GM12878 (cell line): ENCODE measurements around the gene SMAD1. TPM values are rescaled to one million over a fixed set of nuclear protein-coding genes. Genes with fewer than 3 reads are reported as not detected.

ENCODE experiments used
- ATAC-seq: fragments of 200-7000 bp; cut with Tn5 transposase; 3 replicates; pipeline ENCODE4 v1.9.1; 2020; ENCODE audit warnings: mild to moderate bottlenecking, moderate library complexity
- BruUV-seq: library from RNA; stranded (reverse); fragments of 400-500 nt; replicated peaks from 2 replicates; lab custom pipeline; 2021; lab: Mats Ljungman, UMichigan
- CTCF ChIA-PET: fragments of 300-600 bp; sonication (Branson Sonifier 250); formaldehyde crosslinking; extraction: SDS; loops from one replicate; lab custom pipeline; 2021; ENCODE audit warnings: inconsistent platforms; lab: Yijun Ruan, JAX
- POLR2A ChIA-PET: fragments of 350-600 bp; formaldehyde crosslinking; extraction: SDS; loops from one replicate; lab custom pipeline; 2021; ENCODE audit warnings: inconsistent platforms; lab: Charles Lee
- RAD21 ChIA-PET: fragments of 300-600 bp; sonication (Branson Sonifier 250); formaldehyde crosslinking; loops from one replicate; lab custom pipeline; 2023; ENCODE audit warnings: antibody characterized with exemption; ENCODE audit not compliant: unreplicated experiment; lab: Charles Lee
- SMC1A ChIA-PET: fragments of 300-600 bp; sonication (Branson Sonifier 250); formaldehyde crosslinking; loops from one replicate; lab custom pipeline; 2023; ENCODE audit not compliant: unreplicated experiment, uncharacterized antibody; lab: Charles Lee
- DNase-seq: peaks from one replicate; pipeline ENCODE4 v3.0.0-alpha.2; 2011; ENCODE audit warnings: low read depth, low spot score
- FAIRE-seq: peaks from 3 replicates; lab custom pipeline; 2011; peaks lifted over from hg19 to GRCh38; lab: Jason Lieb, UNC
- H2AFZ ChIP-seq: 2 replicates; pipeline ENCODE4 v1.6.0; 2011; ENCODE audit warnings: low read depth, low read length, control low read depth; ENCODE audit not compliant: control insufficient read depth
- H3K27ac ChIP-seq: 2 replicates; pipeline ENCODE4 v1.5.1; 2011; ENCODE audit warnings: control low read depth; ENCODE audit not compliant: control insufficient read depth, insufficient read depth
- H3K27me3 ChIP-seq, 2 experiments: replicated peaks in 1 of 2; 2 replicates each; pipeline versions ENCODE4 v1.6.0 to v1.6.1; 2011; ENCODE audit warnings: low read length in 1 of 2; ENCODE audit not compliant: control insufficient read depth in 2 of 2, insufficient read depth in 2 of 2
- H3K36me3 ChIP-seq, 2 experiments: 2 replicates each; pipeline ENCODE4 v1.5.1; 2011; ENCODE audit warnings: low read length in 1 of 2; ENCODE audit not compliant: control insufficient read depth in 2 of 2, insufficient read depth in 2 of 2
- H3K4me1 ChIP-seq: 2 replicates; pipeline ENCODE4 v1.6.1; 2011; ENCODE audit warnings: mild to moderate bottlenecking, low read length, moderate library complexity, mixed read lengths; ENCODE audit not compliant: control insufficient read depth, insufficient read depth
- H3K4me2 ChIP-seq: 2 replicates; pipeline ENCODE4 v1.6.0; 2011; ENCODE audit warnings: control low read depth; ENCODE audit not compliant: control insufficient read depth, insufficient read depth
- H3K4me3 ChIP-seq: fragments of 200-600 bp; sonication (generic); 2 replicates; pipeline ENCODE4 v1.5.1; 2016
- H3K79me2 ChIP-seq: 2 replicates; pipeline ENCODE4 v1.6.0; 2011; ENCODE audit warnings: low read length; ENCODE audit not compliant: control insufficient read depth, insufficient read depth
- H3K9ac ChIP-seq: 2 replicates; pipeline ENCODE4 v1.8.0; 2011; ENCODE audit warnings: low read length, control low read depth, mixed read lengths; ENCODE audit not compliant: control insufficient read depth, insufficient read depth
- H3K9me3 ChIP-seq: replicated peaks from 3 replicates; pipeline ENCODE4 v1.5.1; 2011; ENCODE audit warnings: mild to moderate bottlenecking, low read length; ENCODE audit not compliant: control insufficient read depth, insufficient read depth
- H4K20me1 ChIP-seq: 2 replicates; pipeline ENCODE4 v1.6.0; 2011; ENCODE audit not compliant: control insufficient read depth, insufficient read depth
- CHD1 ChIP-seq: IDR thresholded peaks from 2 replicates; pipeline ENCODE4 v1.6.1; 2012; ENCODE audit warnings: low read depth, low read length, improper control_type of control experiment
- ESRRA ChIP-seq: IDR thresholded peaks from 2 replicates; pipeline ENCODE4 v1.6.1; 2012; ENCODE audit warnings: mild to moderate bottlenecking, low read length, improper control_type of control experiment
- GATAD2B ChIP-seq: fragments of 450-650 bp; conservative IDR thresholded peaks from 2 replicates; pipeline ENCODE4 v1.6.1; 2017; ENCODE audit warnings: low read depth, mild to moderate bottlenecking, moderate library complexity
- IRF4 ChIP-seq: IDR thresholded peaks from 2 replicates; pipeline ENCODE4 v1.6.1; 2011; ENCODE audit warnings: low read depth, low read length
- KAT2A ChIP-seq: conservative IDR thresholded peaks from 2 replicates; pipeline ENCODE4 v1.6.1; 2011; ENCODE audit warnings: low read depth, low read length; ENCODE audit not compliant: control insufficient read depth
- NKRF ChIP-seq: fragments of 450-650 bp; conservative IDR thresholded peaks from 2 replicates; pipeline ENCODE4 v1.6.1; 2017; ENCODE audit warnings: mild to moderate bottlenecking, moderate library complexity
- NR2F1 ChIP-seq: fragments of 450-650 bp; conservative IDR thresholded peaks from 2 replicates; pipeline ENCODE4 v1.6.1; 2017; ENCODE audit warnings: mild to moderate bottlenecking
- SMARCA5 ChIP-seq: fragments of 450-650 bp; IDR thresholded peaks from 2 replicates; pipeline ENCODE4 v1.6.1; 2017; ENCODE audit warnings: mild to moderate bottlenecking
- SREBF2 ChIP-seq: IDR thresholded peaks from 2 replicates; pipeline ENCODE4 v1.6.1; 2012; ENCODE audit warnings: mild to moderate bottlenecking, low read length
- STAT1 ChIP-seq: fragments of 450-650 bp; conservative IDR thresholded peaks from 2 replicates; pipeline ENCODE4 v1.6.1; 2014; ENCODE audit warnings: antibody characterized with exemption, mild to moderate bottlenecking
- YBX1 ChIP-seq: fragments of 450-650 bp; IDR thresholded peaks from 2 replicates; pipeline ENCODE4 v1.6.1; 2016; ENCODE audit warnings: antibody characterized with exemption
- ZBTB40 ChIP-seq: fragments of 450-650 bp; IDR thresholded peaks from 2 replicates; pipeline ENCODE4 v1.6.1; 2016; ENCODE audit warnings: mild to moderate bottlenecking, moderate library complexity, borderline replicate concordance
- ZNF384 ChIP-seq: IDR thresholded peaks from 2 replicates; pipeline ENCODE4 v1.6.1; 2012; ENCODE audit warnings: low read depth, mild to moderate bottlenecking, low read length, improper control_type of control experiment, borderline replicate concordance
- WGBS: methylation state at CpG from one replicate; pipeline ENCODE4 v1.1.6; 2016; ENCODE audit warnings: low lambda C conversion rate; ENCODE audit not compliant: insufficient replicate concordance, insufficient coverage; ENCODE audit errors: missing lambda C conversion rate; 5-methylcytosine and 5-hydroxymethylcytosine counted together
- in situ Hi-C: fragments of 300-500 bp; cut with MboI; formaldehyde crosslinking; loops from 9 replicates; pipeline ENCODE4 v1.14.3; 2018; ENCODE audit warnings: mixed read lengths
- intact Hi-C: fragments of 100-400 bp; cut with micrococcal nuclease; formaldehyde crosslinking; loops from one replicate; pipeline ENCODE4 v1.14.2; 2022; ENCODE audit not compliant: unreplicated experiment
- polyA plus RNA-seq, 11 experiments: library from polyadenylated mRNA; depleted of rRNA in 4 of 11; unstranded in 6 of 11; stranded (reverse) in 5 of 11; fragments of >200 nt; fragmentation: Nextera tagmentation in 4 of 11; fragmentation: Illumina TruSeq in 1 of 11; extraction: Ambion mirVana in 4 of 11; extraction: Trizol in 1 of 11; gene quantifications; 1 replicate in 1 of 11; 2 replicates in 10 of 11; pipeline versions ENCODE4 v1.2.1 to v1.2.3, GENCODE V29; 2011 to 2016; ENCODE audit warnings: inconsistent platforms in 2 of 11, missing spikeins in 2 of 11, low read depth in 1 of 11
- total RNA-seq, 4 experiments: library from RNA; depleted of rRNA in 3 of 4; stranded (reverse); fragments of >200 nt in 3 of 4; fragmentation: Illumina TruSeq in 1 of 4; extraction: Trizol in 1 of 4; gene quantifications; 2 replicates each; pipeline versions ENCODE4 v1.2.1 to v1.2.3, GENCODE V29; 2013 to 2021
- TF ChIP-seq, protein P1 (sequence below): fragments of 450-650 bp; formaldehyde crosslinking; IDR thresholded peaks from 2 replicates; pipeline ENCODE4 v1.4.0; 2020; ENCODE audit warnings: mild to moderate bottlenecking, moderate library complexity

Gene SMAD1
- total and polyA plus RNA-seq, 10 of the 15 experiments (the other 5 are each of a cell fraction or from before 2014, with no cell fraction given), result 0.29 to 17.5 (median 13.6) TPM

GRCh38 chr4:145437466-145437865 lies 44.2 kb upstream of the SMAD1 start:
- no peaks in the 10 kb centered on the region for H3K27me3 ChIP-seq
- DNase-seq (no peak), ATAC-seq (no peak), FAIRE-seq (no peak)
- H3K9ac ChIP-seq, result no peak overlapping the region
- 2% methylated on average over 2 of the region's 2 CpGs for WGBS
- no peaks in the 10 kb centered on the region for H4K20me1 ChIP-seq
- RAD21 ChIA-PET, result interaction anchor here (0.5 kb wide), 1 partner anchor 253 kb away, joined by 4 read pairs; no protein-coding TSS in a partner anchor
- intact Hi-C loops (no loop called here), in situ Hi-C loops (no loop called here)
- H3K79me2 ChIP-seq, result no peaks in the 10 kb centered on the region
- no peaks in the 10 kb centered on the region for H3K4me1 ChIP-seq
- no TSS peak for BruUV-seq
- SMC1A ChIA-PET, result interaction anchor here (0.9 to 1.0 kb wide), 2 partner anchors 9 to 158 kb away, joined by 3 to 4 read pairs; no protein-coding TSS in a partner anchor
- H3K27ac ChIP-seq, result no peak overlapping the region
- H2AFZ ChIP-seq, result no peak overlapping the region
- H3K4me3 ChIP-seq, result no peak overlapping the region
- CTCF ChIA-PET, result interaction anchor here (1.2 kb wide), 1 partner anchor 127 kb away, joined by 3 read pairs; no protein-coding TSS in a partner anchor
- H3K9me3 ChIP-seq, result peaks cover 2% of the 10 kb centered on the region; the same call in 1 of the 3 replicates
- TF ChIP-seq, protein P1, sequence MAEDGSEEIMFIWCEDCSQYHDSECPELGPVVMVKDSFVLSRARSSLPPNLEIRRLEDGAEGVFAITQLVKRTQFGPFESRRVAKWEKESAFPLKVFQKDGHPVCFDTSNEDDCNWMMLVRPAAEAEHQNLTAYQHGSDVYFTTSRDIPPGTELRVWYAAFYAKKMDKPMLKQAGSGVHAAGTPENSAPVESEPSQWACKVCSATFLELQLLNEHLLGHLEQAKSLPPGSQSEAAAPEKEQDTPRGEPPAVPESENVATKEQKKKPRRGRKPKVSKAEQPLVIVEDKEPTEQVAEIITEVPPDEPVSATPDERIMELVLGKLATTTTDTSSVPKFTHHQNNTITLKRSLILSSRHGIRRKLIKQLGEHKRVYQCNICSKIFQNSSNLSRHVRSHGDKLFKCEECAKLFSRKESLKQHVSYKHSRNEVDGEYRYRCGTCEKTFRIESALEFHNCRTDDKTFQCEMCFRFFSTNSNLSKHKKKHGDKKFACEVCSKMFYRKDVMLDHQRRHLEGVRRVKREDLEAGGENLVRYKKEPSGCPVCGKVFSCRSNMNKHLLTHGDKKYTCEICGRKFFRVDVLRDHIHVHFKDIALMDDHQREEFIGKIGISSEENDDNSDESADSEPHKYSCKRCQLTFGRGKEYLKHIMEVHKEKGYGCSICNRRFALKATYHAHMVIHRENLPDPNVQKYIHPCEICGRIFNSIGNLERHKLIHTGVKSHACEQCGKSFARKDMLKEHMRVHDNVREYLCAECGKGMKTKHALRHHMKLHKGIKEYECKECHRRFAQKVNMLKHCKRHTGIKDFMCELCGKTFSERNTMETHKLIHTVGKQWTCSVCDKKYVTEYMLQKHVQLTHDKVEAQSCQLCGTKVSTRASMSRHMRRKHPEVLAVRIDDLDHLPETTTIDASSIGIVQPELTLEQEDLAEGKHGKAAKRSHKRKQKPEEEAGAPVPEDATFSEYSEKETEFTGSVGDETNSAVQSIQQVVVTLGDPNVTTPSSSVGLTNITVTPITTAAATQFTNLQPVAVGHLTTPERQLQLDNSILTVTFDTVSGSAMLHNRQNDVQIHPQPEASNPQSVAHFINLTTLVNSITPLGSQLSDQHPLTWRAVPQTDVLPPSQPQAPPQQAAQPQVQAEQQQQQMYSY (CRISPR knock-in tag), result no peak
- TF ChIP-seq SMARCA5 (no peak), NKRF (no peak), GATAD2B (no peak), ZBTB40 (no peak), ESRRA (no peak), CHD1 (no peak), KAT2A (no peak), SREBF2 (no peak), ZNF384 (no peak), NR2F1 (no peak), STAT1 (no peak), YBX1 (no peak), IRF4 (no peak)
- POLR2A ChIA-PET, result no interaction called here
- H3K4me2 ChIP-seq, result no peak overlapping the region
- H3K36me3 ChIP-seq, result no peaks in the 10 kb centered on the region
